NCI-H82 treated with DMSO at 0.1 percent for 48 hours (cell line): ENCODE data around the gene GCN1.

ENCODE experiments used
- DNase-seq: peaks from one replicate; lab custom pipeline; 2025; ENCODE audit not compliant: unreplicated experiment; lab: John Stamatoyannopoulos, UW

Gene GCN1

GRCh38 chr12:120095331-120095730 is 99.2 kb downstream of the GCN1 start:
- DNase-seq: no peak

DNA sequence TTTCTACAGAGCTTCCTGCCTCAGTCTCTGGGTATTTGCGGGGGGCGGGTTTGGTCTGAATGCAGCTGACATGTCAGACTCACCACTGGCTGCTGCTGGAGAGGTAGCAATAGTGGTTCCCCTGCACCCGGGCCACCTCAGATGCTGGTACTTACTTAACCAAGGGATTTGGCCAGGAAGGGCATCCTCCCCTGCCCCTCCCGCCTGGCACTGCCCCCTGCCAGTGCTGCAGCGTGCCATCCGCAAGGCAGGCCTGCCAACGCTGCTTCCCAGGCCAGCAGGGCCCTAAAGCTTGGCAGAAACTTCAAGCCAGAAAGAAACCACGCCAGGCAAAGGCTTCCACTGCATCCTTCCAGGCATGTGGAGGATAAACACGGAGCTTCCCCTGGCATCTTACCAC is 100.0 kb downstream of the GCN1 start:
- no peak for DNase-seq

GRCh38 chr12:120093592-120094355 is 100.7 kb downstream of the GCN1 start:
- peak; percentile 8 for DNase-seq

- no peak for DNase-seq
These were observed 101.3 kb downstream of the GCN1 start for GRCh38 chr12:120093336-120093591.

DNA sequence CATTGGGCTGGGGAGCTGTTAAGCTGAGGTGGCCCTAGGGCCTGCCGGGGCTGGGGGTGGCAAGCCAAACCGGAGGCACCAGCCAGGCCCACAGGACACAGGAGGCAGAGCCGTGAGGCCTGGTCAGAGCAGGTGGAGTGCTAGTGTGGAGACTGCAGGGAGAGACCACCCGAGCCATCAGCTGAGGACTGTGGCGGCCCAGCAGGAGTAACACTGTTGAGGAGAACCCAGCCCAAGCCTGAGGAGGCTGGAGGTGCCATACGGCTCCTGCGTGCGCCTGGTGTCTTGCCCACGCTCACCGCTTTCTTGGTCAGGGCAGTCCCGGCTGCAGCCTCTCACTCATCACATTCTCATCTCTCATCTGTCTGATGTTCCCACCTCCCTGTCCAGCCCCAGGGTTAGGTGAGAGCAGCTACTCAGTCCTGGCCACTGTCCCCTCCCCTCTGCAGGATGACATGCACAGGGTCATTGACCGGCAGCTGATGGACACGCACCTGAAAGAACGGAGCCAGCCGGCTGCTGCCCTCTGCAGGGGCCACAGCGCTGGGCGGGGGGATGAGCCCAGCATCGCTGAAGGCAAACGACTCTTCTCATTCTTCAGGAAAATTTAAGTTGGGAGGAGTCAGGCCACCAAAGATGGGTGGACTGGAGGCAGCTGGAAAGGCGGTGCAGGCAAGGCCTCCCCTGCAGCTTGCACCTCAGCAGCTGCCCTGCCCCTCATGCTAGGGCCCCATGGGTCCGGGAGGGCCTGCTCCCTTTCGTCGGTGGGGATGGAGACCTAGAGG is 101.8 kb downstream of the GCN1 start:
- DNase-seq: no peak

DNA sequence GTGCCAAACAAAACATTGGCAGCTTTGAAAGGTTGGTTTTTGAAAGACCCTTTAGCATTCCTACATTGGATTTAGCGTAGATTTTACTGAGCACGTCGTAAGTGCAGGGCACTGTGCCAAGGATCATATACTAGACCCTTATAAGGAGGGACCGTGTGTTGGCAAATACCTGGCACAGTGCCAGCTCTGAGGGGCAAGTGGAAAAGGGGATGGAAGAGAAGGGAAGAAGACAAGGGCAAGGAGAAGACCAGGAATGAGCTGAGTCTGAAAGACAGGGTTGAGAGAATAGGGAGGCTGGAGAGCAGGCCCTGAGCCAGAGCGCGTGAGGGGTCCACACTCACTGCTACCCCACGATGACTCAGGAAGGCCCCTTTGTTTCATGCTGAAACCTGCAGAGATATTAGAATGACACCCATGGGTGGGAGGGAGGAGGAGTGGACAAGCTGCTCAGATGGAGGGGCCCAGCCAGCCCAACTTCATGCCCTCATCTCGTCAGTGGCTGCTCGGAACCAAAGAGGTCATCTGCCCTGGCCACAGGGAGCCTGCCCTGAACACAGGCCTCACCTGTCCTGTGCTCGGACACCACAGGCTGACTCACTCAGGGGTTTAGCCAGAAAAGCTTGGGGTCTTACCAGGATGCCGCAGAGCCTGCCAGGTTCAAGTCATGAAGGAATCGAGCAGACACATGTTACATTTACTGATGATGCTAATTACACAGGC is 103.0 kb downstream of the GCN1 start:
- DNase-seq: no peak

DNA sequence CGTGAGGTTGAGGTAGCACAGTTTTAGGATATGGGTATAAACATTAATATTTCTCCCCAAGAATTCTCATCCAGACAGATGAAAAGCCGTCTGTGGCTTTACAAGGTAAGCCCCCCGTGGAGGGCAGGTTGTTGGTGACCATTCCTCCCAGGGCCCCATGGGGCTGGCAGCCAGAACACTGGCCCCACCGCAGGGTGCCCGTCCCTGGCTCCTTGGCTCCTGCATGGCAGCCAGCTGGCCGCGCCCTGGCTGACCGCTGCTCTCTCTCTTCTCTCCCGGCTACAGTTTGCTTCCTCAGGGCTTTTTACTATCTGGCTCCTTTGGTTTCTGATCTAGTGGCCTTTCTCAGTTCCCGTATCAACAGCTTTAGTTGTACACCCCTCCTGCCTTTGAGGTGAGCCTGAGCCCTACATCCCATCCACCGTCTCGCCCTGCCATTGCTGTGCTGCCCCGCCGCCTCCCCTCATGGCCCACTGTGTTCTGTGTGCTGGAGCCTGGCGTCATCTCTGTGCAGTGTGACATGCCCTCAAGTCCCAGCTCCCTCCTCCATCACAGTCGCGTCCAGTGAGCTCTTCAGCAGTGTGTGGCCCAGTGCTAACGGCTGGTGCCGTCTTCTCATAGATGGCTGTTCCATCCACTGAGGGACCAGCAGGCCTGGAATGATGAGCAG is 103.8 kb downstream of the GCN1 start:
- no peak for DNase-seq

- no peak for DNase-seq
These were observed 104.3 kb downstream of the GCN1 start for GRCh38 chr12:120090206-120090605.

DNA sequence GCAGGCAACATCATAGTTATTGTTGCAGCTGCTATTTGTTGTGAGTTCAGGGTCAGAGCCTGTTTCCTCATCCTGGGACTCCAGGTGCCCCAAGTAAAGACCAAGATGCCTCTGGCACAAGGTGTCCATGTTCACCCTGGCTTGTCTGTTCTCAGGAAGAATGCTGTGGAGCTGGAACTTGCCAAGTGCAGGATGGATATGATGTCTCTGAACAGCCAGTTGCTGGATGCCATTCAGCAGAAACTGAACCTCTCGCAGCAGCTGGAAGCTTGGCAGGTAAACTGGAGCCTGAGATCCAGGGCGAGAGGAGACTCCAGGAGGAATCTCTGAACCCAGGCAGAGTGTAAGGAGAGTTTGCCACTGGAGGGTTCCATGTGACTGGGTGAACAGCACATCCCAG is 104.7 kb downstream of the GCN1 start:
- no peak for DNase-seq

- DNase-seq: no peak
These were observed 105.4 kb downstream of the GCN1 start for GRCh38 chr12:120089105-120089504.

DNA sequence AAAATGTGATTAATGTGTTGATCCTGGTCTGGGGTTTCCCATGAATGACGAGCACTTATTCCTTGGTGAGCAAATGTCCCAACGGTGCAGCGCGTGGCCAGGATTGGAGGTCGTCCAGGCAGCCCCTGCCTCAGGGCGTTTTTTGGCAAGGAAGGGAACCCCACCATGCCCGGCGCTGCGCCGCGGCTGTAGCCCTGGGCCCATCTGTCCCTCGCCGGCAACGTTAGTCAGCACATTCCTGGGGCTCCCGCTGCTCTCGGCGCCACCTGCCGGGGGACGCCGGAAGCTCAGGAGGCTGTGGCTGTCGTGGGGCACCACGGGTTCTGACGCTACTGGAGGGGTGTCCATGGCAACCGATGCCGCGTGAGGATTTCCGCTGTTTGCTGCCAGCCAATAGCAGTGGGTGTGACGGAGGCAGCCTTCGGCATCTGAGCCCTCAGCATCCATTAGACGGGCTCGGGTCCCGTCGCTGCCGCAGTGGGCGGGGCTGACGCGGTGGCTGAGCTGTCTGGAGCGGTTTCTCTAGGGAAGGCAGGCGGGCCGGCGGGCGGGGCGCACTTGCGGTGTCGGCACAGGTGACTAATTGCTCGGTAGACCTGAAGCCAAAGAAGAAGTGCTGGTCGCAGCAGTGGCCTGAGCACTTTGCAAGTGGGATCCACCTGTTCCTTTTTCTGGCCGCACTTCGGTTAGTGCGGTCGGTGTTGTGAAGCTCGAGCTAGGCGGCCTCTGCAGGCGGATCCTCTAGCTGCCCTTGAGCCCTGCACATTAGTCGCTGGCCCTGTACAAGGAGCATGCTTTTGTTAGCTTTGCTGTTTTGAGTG is 107.5 kb downstream of the GCN1 start:
- peak; percentile 98 for DNase-seq

- DNase-seq: no peak
These were observed 108.4 kb downstream of the GCN1 start for GRCh38 chr12:120085920-120086645.

DNA sequence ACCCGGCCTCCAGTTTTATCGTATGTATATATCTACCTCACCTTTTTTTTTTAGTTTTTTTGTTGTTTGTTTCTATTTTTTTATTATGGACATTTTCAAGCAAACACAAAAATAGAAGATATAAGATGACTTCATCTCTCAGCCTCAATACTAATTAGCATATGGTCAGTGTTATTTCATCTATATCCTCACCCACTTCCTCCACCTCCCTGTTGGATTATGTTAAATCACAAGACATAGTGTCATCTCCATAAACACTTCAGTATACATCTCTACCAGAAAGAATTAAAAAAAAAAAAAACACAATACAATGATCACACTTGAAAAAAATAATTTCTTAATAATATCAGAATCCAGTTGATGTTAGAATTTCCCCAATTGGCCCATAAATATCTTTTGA is 112.9 kb downstream of the GCN1 start:
- no peak for DNase-seq

DNA sequence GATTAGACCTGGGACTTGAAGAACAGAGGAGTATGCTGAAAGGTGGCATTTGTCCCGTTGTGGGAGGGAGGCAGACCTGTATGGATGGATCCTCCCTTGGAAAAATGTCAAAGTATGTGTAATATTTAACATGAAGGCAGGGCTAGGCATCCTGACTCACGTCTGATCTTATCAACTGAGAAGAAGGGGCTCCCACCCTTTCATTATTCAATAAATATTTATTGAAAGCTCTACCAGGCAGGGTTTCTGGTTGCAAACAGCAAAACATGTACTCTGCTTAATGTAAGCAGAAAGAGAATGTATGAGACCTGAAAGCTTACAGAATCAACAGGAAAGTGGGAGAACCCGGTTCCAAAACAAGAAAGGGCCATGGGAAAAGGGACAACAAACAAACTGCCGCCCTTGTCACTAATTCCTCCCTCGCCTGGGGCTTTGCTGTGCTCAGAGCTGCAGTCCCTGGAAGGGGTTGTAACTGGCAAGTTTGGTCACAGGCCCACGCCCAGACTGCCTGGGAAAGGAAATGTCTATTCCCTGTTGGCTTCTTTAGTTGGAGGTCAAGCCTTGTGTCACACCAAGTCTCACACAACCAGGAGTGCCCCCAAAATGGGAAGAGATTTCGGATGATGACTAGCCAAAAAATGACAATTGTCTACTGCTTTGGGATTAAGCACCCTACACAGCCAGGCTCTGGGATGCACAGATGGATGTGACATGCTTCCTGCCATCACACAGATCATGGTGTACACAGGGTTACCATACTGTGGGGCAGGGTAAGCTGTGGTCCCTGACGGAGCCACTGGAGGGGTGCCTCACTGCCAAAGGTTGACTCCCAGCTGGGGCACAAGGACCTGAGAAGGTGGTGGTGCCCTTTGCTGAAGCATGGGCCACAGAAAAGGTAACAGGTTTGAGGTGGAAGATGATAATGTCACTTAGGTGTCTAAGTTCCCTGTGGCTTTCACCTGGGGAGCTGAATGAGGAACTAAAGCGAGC is 114.8 kb downstream of the GCN1 start:
- DNase-seq: no peak

DNA sequence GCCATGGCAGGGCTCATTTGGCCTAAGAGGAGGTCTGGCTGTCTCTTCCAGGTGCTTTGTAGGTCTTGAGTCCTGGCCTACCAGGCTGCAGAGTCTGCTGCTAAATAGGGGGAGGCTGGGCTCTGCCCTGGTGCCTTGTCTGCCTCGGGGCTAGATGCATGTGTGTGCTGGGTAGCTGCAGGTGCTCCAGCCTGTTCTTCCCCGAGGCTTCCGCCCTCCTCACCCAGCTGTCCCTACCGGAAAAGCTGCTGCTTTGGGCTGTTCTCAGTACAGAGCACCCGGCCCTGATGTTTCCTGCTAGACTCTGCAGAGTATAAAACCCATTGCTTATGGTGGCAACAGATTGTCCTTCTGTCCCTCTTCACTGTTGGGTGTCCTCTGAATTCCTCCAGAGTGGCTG is 115.6 kb downstream of the GCN1 start:
- no peak for DNase-seq

DNA sequence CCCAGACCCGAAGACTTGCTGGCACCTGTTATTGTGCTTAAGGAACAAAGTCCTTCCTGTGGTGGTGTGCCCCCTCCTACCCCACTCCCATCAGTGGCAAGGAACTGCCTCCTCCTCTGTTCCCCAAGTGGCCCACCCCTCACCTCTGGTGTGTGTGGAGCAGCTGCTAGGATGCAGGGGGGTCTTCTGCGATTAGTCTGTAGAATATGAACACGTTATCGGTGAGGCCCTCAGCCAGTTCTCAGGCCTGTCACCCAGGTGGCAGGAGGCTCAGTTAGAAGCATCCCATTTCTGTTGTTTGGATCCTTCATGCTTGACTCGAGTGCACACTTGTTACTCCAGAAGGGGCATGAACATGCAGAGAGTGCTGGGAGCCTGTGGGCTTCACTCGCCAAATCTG is 117.3 kb downstream of the GCN1 start:
- no peak for DNase-seq
